Glutamatergic neuron (in vitro differentiated cells): Measurements from ENCODE around the gene GHRL. TPM values are rescaled to one million over a fixed set of nuclear protein-coding genes. Genes with fewer than 3 reads are reported as not detected.

ENCODE experiments used
- DNase-seq: peaks from one replicate; pipeline ENCODE4 v3.0.0; 2022
- H3K27ac Mint-ChIP-seq: one replicate; pipeline ENCODE4 v1.8.0; 2020; ENCODE audit warnings: mild to moderate bottlenecking, mixed read lengths, inconsistent platforms; ENCODE audit not compliant: unreplicated experiment
- H3K27me3 Mint-ChIP-seq: one replicate; pipeline ENCODE4 v1.8.0; 2020; ENCODE audit warnings: mild to moderate bottlenecking, moderate library complexity, mixed read lengths, inconsistent platforms; ENCODE audit not compliant: unreplicated experiment
- H3K36me3 Mint-ChIP-seq: one replicate; pipeline ENCODE4 v1.8.0; 2020; ENCODE audit warnings: mild to moderate bottlenecking, mixed read lengths, inconsistent platforms; ENCODE audit not compliant: unreplicated experiment
- H3K4me1 Mint-ChIP-seq: one replicate; pipeline ENCODE4 v1.8.0; 2020; ENCODE audit warnings: mild to moderate bottlenecking, low read depth, mixed read lengths, inconsistent platforms; ENCODE audit not compliant: unreplicated experiment
- H3K4me3 Mint-ChIP-seq: one replicate; pipeline ENCODE4 v1.8.0; 2020; ENCODE audit warnings: mild to moderate bottlenecking, mixed read lengths, inconsistent platforms; ENCODE audit not compliant: unreplicated experiment
- H3K9me3 Mint-ChIP-seq: one replicate; pipeline ENCODE4 v1.8.0; 2020; ENCODE audit warnings: mild to moderate bottlenecking, moderate library complexity, mixed read lengths, inconsistent platforms; ENCODE audit not compliant: unreplicated experiment
- total RNA-seq: library from RNA; stranded (reverse); fragmentation: NEBNext Ultra II Directional; extraction: Animal tissue kit (Norgen Biotek cat#: 25700); gene quantifications from one replicate; pipeline ENCODE4 v1.2.1, GENCODE V29; 2021; ENCODE audit not compliant: unreplicated experiment
- TF ChIP-seq, protein P1 (sequence below): fragments of 200-600 bp; sonication (generic); IDR thresholded peaks from one replicate; pipeline ENCODE4 v1.5.0; 2021; ENCODE audit not compliant: partially characterized antibody, unreplicated experiment

Gene GHRL
- total RNA-seq, 1 donor from 2014 or later = 0.64 TPM

DNA sequence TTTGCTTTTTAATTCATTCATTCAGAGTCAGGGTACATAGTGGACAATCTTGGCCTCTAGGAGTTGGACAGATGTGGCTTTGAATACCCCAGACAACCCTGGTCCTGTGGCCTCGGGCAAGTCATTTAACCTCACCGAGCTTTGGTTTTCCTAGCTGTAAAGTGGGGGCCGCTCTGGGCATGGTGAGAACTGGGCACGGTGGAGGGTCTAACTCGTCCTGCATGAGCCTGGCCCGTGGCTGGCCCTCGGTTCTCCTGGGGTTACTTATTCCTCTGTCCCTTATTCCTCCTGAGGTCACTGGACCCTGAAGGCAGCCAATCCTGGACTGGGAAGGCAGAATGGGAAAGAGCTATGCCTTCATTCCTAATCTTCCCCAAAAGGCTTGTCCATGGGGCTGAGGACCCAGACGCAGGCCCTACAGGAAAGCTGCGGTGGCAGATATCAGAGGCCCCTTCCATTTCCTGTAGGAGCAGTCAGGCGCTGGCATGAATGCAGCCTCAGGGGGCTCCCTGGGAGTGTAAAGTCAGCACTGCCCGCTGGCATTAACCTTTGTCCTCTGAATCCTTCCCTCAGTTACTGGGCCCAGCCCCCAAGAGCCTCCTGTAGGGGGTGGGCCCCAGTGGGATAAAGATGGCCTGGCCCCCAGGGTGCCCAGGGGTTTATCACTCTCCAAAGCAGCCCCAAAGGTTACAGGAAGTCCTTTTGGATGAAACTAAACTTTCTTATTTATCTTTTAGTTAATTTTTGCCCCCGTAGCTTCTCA, 46.0 kb upstream of the GHRL start:
- DNase-seq = no peak
- Mint-ChIP-seq H3K27me3 (peaks cover 16% of the 10 kb centered on the region), H3K9me3 (peaks cover 9% of the 10 kb centered on the region), H3K4me1 (peaks cover 15% of the 10 kb centered on the region), H3K4me3 (no peak overlapping the region), H3K27ac (no peak overlapping the region), H3K36me3 (no peaks in the 10 kb centered on the region)
- TF ChIP-seq, protein P1, sequence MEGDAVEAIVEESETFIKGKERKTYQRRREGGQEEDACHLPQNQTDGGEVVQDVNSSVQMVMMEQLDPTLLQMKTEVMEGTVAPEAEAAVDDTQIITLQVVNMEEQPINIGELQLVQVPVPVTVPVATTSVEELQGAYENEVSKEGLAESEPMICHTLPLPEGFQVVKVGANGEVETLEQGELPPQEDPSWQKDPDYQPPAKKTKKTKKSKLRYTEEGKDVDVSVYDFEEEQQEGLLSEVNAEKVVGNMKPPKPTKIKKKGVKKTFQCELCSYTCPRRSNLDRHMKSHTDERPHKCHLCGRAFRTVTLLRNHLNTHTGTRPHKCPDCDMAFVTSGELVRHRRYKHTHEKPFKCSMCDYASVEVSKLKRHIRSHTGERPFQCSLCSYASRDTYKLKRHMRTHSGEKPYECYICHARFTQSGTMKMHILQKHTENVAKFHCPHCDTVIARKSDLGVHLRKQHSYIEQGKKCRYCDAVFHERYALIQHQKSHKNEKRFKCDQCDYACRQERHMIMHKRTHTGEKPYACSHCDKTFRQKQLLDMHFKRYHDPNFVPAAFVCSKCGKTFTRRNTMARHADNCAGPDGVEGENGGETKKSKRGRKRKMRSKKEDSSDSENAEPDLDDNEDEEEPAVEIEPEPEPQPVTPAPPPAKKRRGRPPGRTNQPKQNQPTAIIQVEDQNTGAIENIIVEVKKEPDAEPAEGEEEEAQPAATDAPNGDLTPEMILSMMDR = no peak

DNA sequence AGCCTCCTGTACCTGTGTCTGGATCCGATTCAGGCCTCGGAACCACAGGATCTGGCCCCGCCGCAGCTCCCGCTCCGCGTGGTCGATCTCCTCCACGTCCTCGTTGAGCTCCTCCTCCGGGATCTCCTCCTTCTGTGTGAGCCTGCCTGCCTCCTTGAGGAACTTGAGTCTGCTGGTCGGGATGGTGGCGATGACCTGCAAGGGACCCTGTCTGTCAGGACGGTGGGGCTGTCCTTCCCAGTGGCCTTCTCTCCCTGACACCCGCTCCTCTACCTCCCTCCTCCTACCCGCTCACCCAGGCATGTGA, 45.4 kb upstream of the GHRL start:
- TF ChIP-seq, protein P1 = no peak
- Mint-ChIP-seq H3K9me3 (peaks cover 6% of the 10 kb centered on the region), H3K4me1 (peaks cover 11% of the 10 kb centered on the region), H3K27me3 (peaks cover 10% of the 10 kb centered on the region), H3K4me3 (no peak overlapping the region), H3K36me3 (no peaks in the 10 kb centered on the region), H3K27ac (peak overlapping the region; percentile 52)
- no peak for DNase-seq

DNA sequence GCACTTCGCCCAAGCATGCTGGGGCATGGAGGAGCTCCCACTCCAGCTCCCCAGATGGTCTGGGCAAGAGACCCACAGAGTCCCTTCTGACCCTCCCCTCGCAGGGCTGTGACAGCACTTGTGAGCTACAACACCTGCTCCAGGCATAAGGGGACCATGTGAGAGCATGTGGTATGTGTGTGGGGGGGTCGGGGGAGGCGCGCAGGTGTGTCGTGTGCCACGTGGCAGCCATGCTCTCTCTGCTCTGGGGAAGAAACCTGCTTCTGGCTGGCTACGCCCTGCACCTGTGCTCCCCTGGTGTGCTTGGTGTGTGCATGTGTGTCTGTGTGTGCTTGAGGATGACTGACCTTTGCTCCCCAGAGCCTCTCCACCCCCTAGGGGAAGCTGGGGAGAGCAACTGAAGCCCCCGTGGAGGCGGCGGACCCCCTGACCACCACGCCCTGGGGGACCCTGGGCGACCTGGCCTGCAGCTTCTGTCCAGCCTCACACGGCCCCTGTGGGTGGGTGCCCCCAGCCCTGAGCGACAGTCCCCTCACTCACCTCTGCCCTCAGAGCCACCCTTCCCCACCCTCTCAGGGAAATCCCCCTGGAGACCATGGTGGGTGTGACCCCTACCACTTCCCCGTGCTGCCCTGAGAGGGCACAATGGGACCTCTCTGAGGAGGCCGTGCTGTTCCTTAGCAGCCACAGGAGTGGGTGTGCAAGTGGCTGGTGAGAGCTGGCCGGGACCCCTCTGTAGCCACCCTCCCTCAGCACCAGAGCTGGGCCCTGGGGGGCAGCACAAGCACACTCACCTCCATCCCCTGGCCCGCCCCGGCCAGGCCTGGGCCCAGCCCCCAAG, 44.8 kb upstream of the GHRL start:
- TF ChIP-seq, protein P1 = no peak
- Mint-ChIP-seq H3K27me3 (peaks cover 10% of the 10 kb centered on the region), H3K27ac (no peak overlapping the region), H3K36me3 (no peaks in the 10 kb centered on the region), H3K4me1 (peaks cover 11% of the 10 kb centered on the region), H3K9me3 (peaks cover 6% of the 10 kb centered on the region), H3K4me3 (no peak overlapping the region)
- no peak for DNase-seq

DNA sequence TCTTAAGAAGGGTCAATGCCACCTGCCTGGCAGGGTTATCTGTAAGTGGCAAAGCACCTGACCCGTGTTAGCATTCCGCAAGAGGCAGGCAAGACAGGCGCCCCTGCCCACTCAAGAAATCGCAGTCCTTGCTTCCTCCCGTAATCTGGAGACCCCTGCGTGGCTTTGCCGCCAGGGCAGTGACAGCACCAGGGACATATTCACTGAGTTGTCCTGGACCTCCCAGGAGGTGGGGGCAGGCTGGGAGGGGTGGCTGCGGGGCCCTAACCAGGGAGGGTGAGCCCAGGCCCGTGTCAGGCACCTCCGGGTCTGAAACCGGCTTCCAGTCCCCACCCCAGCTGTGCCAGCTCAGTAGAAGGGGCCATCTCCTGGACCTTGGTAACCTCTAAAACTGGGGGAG, 44.0 kb upstream of the GHRL start:
- no peak overlapping the region for H3K27ac Mint-ChIP-seq
- TF ChIP-seq, protein P1 = no peak
- H3K36me3 Mint-ChIP-seq = no peaks in the 10 kb centered on the region
- H3K9me3 Mint-ChIP-seq = peaks cover 6% of the 10 kb centered on the region
- H3K27me3 Mint-ChIP-seq = peaks cover 10% of the 10 kb centered on the region
- H3K4me1 Mint-ChIP-seq = peaks cover 11% of the 10 kb centered on the region
- no peak overlapping the region for H3K4me3 Mint-ChIP-seq
- no peak for DNase-seq
